GM12891 (cell line): Measurements from ENCODE around the gene CPED1.
"Not testable (repeated sequence)": the region's sequence is repeated elsewhere in the genome, so short reads cannot be mapped to it uniquely, and the experiment has no call there.

ENCODE experiments used
- DNase-seq: peaks from one replicate; pipeline ENCODE4 v3.0.0; 2011; ENCODE audit warnings: low spot score; ENCODE audit not compliant: insufficient read length
- FAIRE-seq: peaks from 2 replicates; lab custom pipeline; 2011; peaks lifted over from hg19 to GRCh38; lab: Jason Lieb, UNC
- PAX5 ChIP-seq: IDR thresholded peaks from 2 replicates; pipeline ENCODE4 v1.6.1; 2011; ENCODE audit warnings: low read length, moderate library complexity, mild to moderate bottlenecking; ENCODE audit not compliant: insufficient read depth, severe bottlenecking
- POLR2A ChIP-seq: IDR thresholded peaks from 2 replicates; pipeline ENCODE4 v1.6.1; 2011; ENCODE audit warnings: low read depth, low read length, control low read depth
- POLR2AphosphoS5 ChIP-seq: IDR thresholded peaks from 2 replicates; pipeline ENCODE4 v1.6.1; 2011; ENCODE audit warnings: low read depth, low read length, control low read depth
- POU2F2 ChIP-seq: IDR thresholded peaks from 2 replicates; pipeline ENCODE4 v1.6.1; 2011; ENCODE audit warnings: low read depth, mild to moderate bottlenecking, control low read depth, low read length, moderate library complexity
- SPI1 ChIP-seq: IDR thresholded peaks from 2 replicates; pipeline ENCODE4 v1.6.1; 2011; ENCODE audit warnings: low read depth, low read length, control low read depth
- TAF1 ChIP-seq: IDR thresholded peaks from 2 replicates; pipeline ENCODE4 v1.6.1; 2011; ENCODE audit warnings: low read depth, low read length, control low read depth

Gene CPED1

GRCh38 chr7:121303422-121304101 is 315.1 kb downstream of the CPED1 start:
- TF ChIP-seq TAF1 (no peak), POLR2A (no peak)
- FAIRE-seq = no peak
- DNase-seq = no peak

GRCh38 chr7:121304102-121304658 is 315.7 kb downstream of the CPED1 start:
- DNase-seq = no peak
- no peak for TF ChIP-seq SPI1
- TF ChIP-seq POU2F2 = no peak
- no peak for TF ChIP-seq POLR2A
- no peak for TF ChIP-seq TAF1
- TF ChIP-seq PAX5 = no peak
- TF ChIP-seq POLR2AphosphoS5 = no peak
- FAIRE-seq = no peak

GRCh38 chr7:121305109-121305508 is 316.6 kb downstream of the CPED1 start:
- no peak for TF ChIP-seq POLR2AphosphoS5
- no peak for TF ChIP-seq POU2F2
- FAIRE-seq (no peak), DNase-seq (no peak)

GRCh38 chr7:121306565-121306964 is 318.1 kb downstream of the CPED1 start:
- TF ChIP-seq SPI1 = no peak
- TF ChIP-seq POLR2AphosphoS5 = no peak
- no peak for TF ChIP-seq POLR2A
- TF ChIP-seq TAF1 = no peak
- no peak for TF ChIP-seq POU2F2
- no peak for TF ChIP-seq PAX5
- FAIRE-seq = no peak
- DNase-seq = no peak

GRCh38 chr7:121307021-121307574 is 318.6 kb downstream of the CPED1 start:
- DNase-seq (no peak), FAIRE-seq (no peak)
- TF ChIP-seq POLR2AphosphoS5 (no peak), POLR2A (no peak), POU2F2 (no peak), PAX5 (no peak), TAF1 (no peak), SPI1 (no peak)

- FAIRE-seq (no peak), DNase-seq (no peak)
- no peak for TF ChIP-seq POLR2A
- no peak for TF ChIP-seq POU2F2
- no peak for TF ChIP-seq TAF1
- TF ChIP-seq POLR2AphosphoS5 = no peak
- TF ChIP-seq SPI1 = no peak
- TF ChIP-seq PAX5 = no peak
Measured at GRCh38 chr7:121313220-121313792, 324.8 kb downstream of the CPED1 start.

GRCh38 chr7:121313793-121314676 is 325.5 kb downstream of the CPED1 start:
- no peak for FAIRE-seq
- no peak for DNase-seq
- TF ChIP-seq TAF1 (no peak), SPI1 (no peak), POLR2A (no peak), POLR2AphosphoS5 (no peak), POU2F2 (no peak), PAX5 (no peak)

GRCh38 chr7:121315170-121315569 is 326.7 kb downstream of the CPED1 start:
- DNase-seq, FAIRE-seq: not testable (repeated sequence)

GRCh38 chr7:121322460-121322859 is 333.9 kb downstream of the CPED1 start:
- TF ChIP-seq POU2F2 (no peak), POLR2AphosphoS5 (no peak), SPI1 (no peak)
- no peak for FAIRE-seq

More at GRCh38 chr7:121322460-121322859, 333.9 kb downstream of the CPED1 start:
- no peak for DNase-seq
